ENCODE data around the gene LEMD2. TPM values are rescaled to one million over a fixed set of nuclear protein-coding genes. Genes with fewer than 3 reads are reported as not detected.
A peak's percentile ranks its signal among the peaks of the same experiment; 100 is the strongest.

Gene LEMD2
- total and polyA plus RNA-seq, 2 of the 4 experiments (the other 2 are of a cell fraction), result 26.5 to 43.6 TPM

DNA sequence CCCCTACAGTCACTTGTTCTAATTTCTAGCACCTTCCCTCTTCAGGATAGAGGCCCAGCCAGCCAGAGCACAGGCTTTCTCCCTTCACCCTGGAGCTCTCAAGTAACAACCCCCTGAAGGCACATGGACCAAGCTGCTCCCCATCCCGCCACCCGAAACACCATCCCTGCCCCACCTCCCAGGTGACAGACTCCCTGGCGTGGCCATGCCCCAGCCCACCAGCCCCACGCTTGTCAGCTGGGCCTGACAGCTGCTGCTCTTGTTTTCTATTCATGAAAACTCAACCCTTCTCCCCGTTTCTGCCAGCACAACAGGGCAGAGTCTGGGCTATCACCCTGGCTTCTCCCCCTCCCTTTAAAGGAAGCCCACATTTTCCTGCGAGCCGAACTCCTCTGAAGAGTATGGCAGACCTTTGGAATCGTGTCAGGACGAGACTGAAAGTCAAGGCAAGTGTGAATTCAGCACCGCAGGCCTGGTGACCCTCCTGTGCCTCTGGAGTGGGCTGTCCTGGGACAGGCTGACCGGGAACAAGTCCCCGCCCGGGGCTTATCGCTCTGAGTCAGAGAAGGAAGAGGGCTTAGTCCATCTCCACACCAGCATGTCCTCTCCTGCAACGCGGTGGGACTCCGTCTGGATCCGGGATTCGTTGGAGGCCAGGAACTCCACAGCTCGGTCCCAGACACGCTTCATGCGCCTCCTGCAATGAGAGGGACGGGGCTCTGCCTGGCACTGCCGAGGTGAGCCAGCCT, 16.7 kb downstream of the LEMD2 start:
- Histone ChIP-seq H2BK15ac (ENCODE audit: low read depth, low read length) (peak overlapping the region; percentile 68; the same call in 2 of the 3 replicates), H3K4me3 (ENCODE audit: insufficient read depth, low read depth, low read length) (no peak overlapping the region), H4K20me1 (ENCODE audit: insufficient read depth, low read length) (0 out of 2 replicates have a peak, but pooled peaks cover 4% of the 10 kb centered on the region), H3K56ac (ENCODE audit: extremely low read depth, insufficient read depth, low read length) (peak overlapping the region; percentile 89), H2BK5ac (ENCODE audit: low read depth, low read length, poor library complexity, severe bottlenecking) (peak overlapping the region; percentile 70), H3K36me3 (ENCODE audit: control insufficient read depth, insufficient read depth, low read length) (peaks cover 43% of the 10 kb centered on the region), H3K14ac (replicated peaks; ENCODE audit: low read depth, low read length) (peak overlapping the region; percentile 66), H3K23ac (ENCODE audit: low read depth, low read length) (peak overlapping the region; percentile 87), H2AK9ac (replicated peaks; ENCODE audit: low read depth, low read length, poor library complexity) (peak overlapping the region; percentile 95), H2BK120ac (ENCODE audit: low read depth, low read length) (peak overlapping the region; percentile 92), H4K5ac (ENCODE audit: low read depth, low read length) (peak overlapping the region; percentile 6; the same call in 1 of the 2 replicates), H4K8ac (ENCODE audit: low read depth in 2 of 2, low read length in 2 of 2) (peak overlapping the region; percentile 89 to 93), H3K4ac (ENCODE audit: low read depth, low read length) (peak overlapping the region; percentile 93), H3K9me1 (ENCODE audit: insufficient read depth, low read length) (peaks cover 30% of the 10 kb centered on the region), H3K4me2 (ENCODE audit: low read depth, low read length) (peak overlapping the region; percentile 37; the same call in 1 of the 2 replicates), H3K4me1 (ENCODE audit: control insufficient read depth, insufficient read depth, low read length) (peaks cover 49% of the 10 kb centered on the region), H4K91ac (ENCODE audit: insufficient read depth, low read depth, low read length) (peak overlapping the region; percentile 90), H2BK20ac (ENCODE audit: low read depth, low read length) (peak overlapping the region; percentile 69), H3K18ac (ENCODE audit: low read depth, low read length) (peak overlapping the region; percentile 35; the same call in 1 of the 2 replicates), H3K9ac (ENCODE audit: low read depth, low read length) (peak overlapping the region; percentile 46), H3K9me3 (ENCODE audit: control insufficient read depth, insufficient read depth, low read length) (no peaks in the 10 kb centered on the region), H3K27me3 (ENCODE audit: control insufficient read depth, insufficient read depth, low read length) (no peaks in the 10 kb centered on the region), H2AK5ac (ENCODE audit: low read depth, low read length) (peak overlapping the region; percentile 79), H2AFZ (replicated peaks; ENCODE audit: low read length, poor library complexity) (peak overlapping the region; percentile 83), H3K79me1 (ENCODE audit: low read depth in 1 of 2, low read length in 2 of 2) (peaks cover 0 to 35% of the 10 kb centered on the region in 2 experiments; a peak in 3 of 4 replicates), H3K27ac (ENCODE audit: insufficient read depth, low read length) (peak overlapping the region; percentile 82)
- CTCF ChIA-PET, result interaction anchor here (0.6 to 2.7 kb wide), 11 partner anchors 12 to 382 kb away, joined by 3 to 17 read pairs (median 4); partner anchors contain the start of genes IP6K3 and UQCC2
- peak; percentile 30 for DNase-seq
- ATAC-seq (ENCODE audit: low read depth), result no peak
- POLR2A ChIA-PET (ENCODE audit: unreplicated experiment), result no interaction called here
- BruUV-seq (replicated peaks), result no TSS peak
- WGBS, 2 experiments (ENCODE audit: extremely low coverage in 2 of 2, insufficient read length in 1 of 2), result 64% methylated on average over 10 of the region's 24 CpGs; no CpG with 5 or more reads in 1 of the 2 experiments
- intact Hi-C loops (cut with micrococcal nuclease) (loop anchor here (2.0 kb wide), 1 partner anchor 17 kb away; the partner anchor contains the start of gene LEMD2), in situ Hi-C loops (cut with MboI; ENCODE audit: low sequenced_read_pairs) (loop anchor here (5.0 kb wide), 1 partner anchor 260 kb away; no protein-coding TSS in a partner anchor), dilution Hi-C loops (cut with HindIII; ENCODE audit: low sequenced_read_pairs, unreplicated experiment) (no loop called here)
- no peak for TF ChIP-seq SMC3 (IDR thresholded peaks at IDR 0.05; ENCODE audit: low read depth, low read length)
- TF ChIP-seq RAD21 (IDR thresholded peaks at IDR 0.05; ENCODE audit: low read length), result no peak
- no peak for TF ChIP-seq POLR2A (IDR thresholded peaks at IDR 0.05; ENCODE audit: low read depth, low read length)
- no peak for TF ChIP-seq CHD1 (IDR thresholded peaks at IDR 0.05; ENCODE audit: low read depth, low read length)
- no peak for TF ChIP-seq NFE2L2 (IDR thresholded peaks at IDR 0.05; ENCODE audit: low read depth, low read length)
- no peak for TF ChIP-seq MXI1 (IDR thresholded peaks at IDR 0.05; ENCODE audit: borderline replicate concordance, low read depth, low read length)
- TF ChIP-seq MAZ (IDR thresholded peaks at IDR 0.05; ENCODE audit: borderline replicate concordance, low read depth, low read length), result no peak
- no peak for TF ChIP-seq BHLHE40 (IDR thresholded peaks at IDR 0.05; ENCODE audit: low read depth, low read length)
- TF ChIP-seq MAFK (IDR thresholded peaks at IDR 0.05; ENCODE audit: low read depth, low read length), result no peak
- no peak for TF ChIP-seq FOS (IDR thresholded peaks at IDR 0.05; ENCODE audit: low read depth, low read length)
